ENCODE results near the gene SECISBP2L. TPM values are rescaled to one million over a fixed set of nuclear protein-coding genes. Genes with fewer than 3 reads are reported as not detected.
"Not testable (repeated sequence)": the region's sequence is repeated elsewhere in the genome, so short reads cannot be mapped to it uniquely, and the experiment has no call there.

The SECISBP2L gene
- total RNA-seq, 1 donor from 2014 or later, result 58.9 TPM

GRCh38 chr15:48975472-48976419 lies 70.5 kb downstream of the SECISBP2L start:
- Mint-ChIP-seq H3K4me3 (peak overlapping the region; percentile 67), H3K27me3 (ENCODE audit: low read depth) (no peaks in the 10 kb centered on the region), H3K36me3 (no peaks in the 10 kb centered on the region), H3K27ac (peak overlapping the region; percentile 53), H3K9me3 (peaks cover under 1% of the 10 kb centered on the region), H3K4me1 (peaks cover 21% of the 10 kb centered on the region)
- peak; percentile 87 for TF ChIP-seq CTCF (IDR thresholded peaks at IDR 0.05; ENCODE audit: unreplicated experiment)
- DNase-seq (ENCODE audit: low spot score in 2 of 2, unreplicated experiment in 2 of 2), result peak; percentile 72 to 88

- DNase-seq (ENCODE audit: low spot score in 2 of 2, unreplicated experiment in 2 of 2), result no peak
- no peak overlapping the region for H3K27ac Mint-ChIP-seq
- H3K4me1 Mint-ChIP-seq, result peaks cover 21% of the 10 kb centered on the region
- peak overlapping the region; percentile 67 for H3K4me3 Mint-ChIP-seq
- peaks cover 3% of the 10 kb centered on the region for H3K27me3 Mint-ChIP-seq (ENCODE audit: low read depth)
- H3K9me3 Mint-ChIP-seq, result peaks cover 7% of the 10 kb centered on the region
- H3K36me3 Mint-ChIP-seq, result no peaks in the 10 kb centered on the region
- no peak for TF ChIP-seq CTCF (IDR thresholded peaks at IDR 0.05; ENCODE audit: unreplicated experiment)
Measured at GRCh38 chr15:48974882-48975281, 71.4 kb downstream of the SECISBP2L start.

- no peak overlapping the region for H3K27ac Mint-ChIP-seq
- peaks cover 10% of the 10 kb centered on the region for H3K4me1 Mint-ChIP-seq
- peaks cover 3% of the 10 kb centered on the region for H3K27me3 Mint-ChIP-seq (ENCODE audit: low read depth)
- no peak overlapping the region for H3K4me3 Mint-ChIP-seq
- no peak for TF ChIP-seq CTCF (IDR thresholded peaks at IDR 0.05; ENCODE audit: unreplicated experiment)
- H3K36me3 Mint-ChIP-seq, result no peaks in the 10 kb centered on the region
- H3K9me3 Mint-ChIP-seq, result peaks cover 7% of the 10 kb centered on the region
- DNase-seq (ENCODE audit: low spot score in 2 of 2, unreplicated experiment in 2 of 2), result no peak
Measured at GRCh38 chr15:48972750-48973503, 73.3 kb downstream of the SECISBP2L start.

GRCh38 chr15:48970926-48971325 lies 75.3 kb downstream of the SECISBP2L start:
- not testable (repeated sequence) for H3K4me3 Mint-ChIP-seq, H3K36me3 Mint-ChIP-seq
- peaks cover 10% of the 10 kb centered on the region for H3K4me1 Mint-ChIP-seq

GRCh38 chr15:48968066-48968465 lies 78.2 kb downstream of the SECISBP2L start:
- peaks cover 16% of the 10 kb centered on the region for H3K27me3 Mint-ChIP-seq (ENCODE audit: low read depth)
- H3K36me3 Mint-ChIP-seq, result no peaks in the 10 kb centered on the region
- H3K4me1 Mint-ChIP-seq, result peaks cover 14% of the 10 kb centered on the region
- H3K9me3 Mint-ChIP-seq, result peaks cover 7% of the 10 kb centered on the region
- H3K27ac Mint-ChIP-seq, result no peak overlapping the region
- DNase-seq (ENCODE audit: low spot score in 2 of 2, unreplicated experiment in 2 of 2), result no peak
- H3K4me3 Mint-ChIP-seq, result no peak overlapping the region
- no peak for TF ChIP-seq CTCF (IDR thresholded peaks at IDR 0.05; ENCODE audit: unreplicated experiment)

More at GRCh38 chr15:48970926-48971325, 75.3 kb downstream of the SECISBP2L start:
- not testable (repeated sequence) for H3K9me3 Mint-ChIP-seq; H3K27ac Mint-ChIP-seq; H3K27me3 Mint-ChIP-seq (ENCODE audit: low read depth); DNase-seq (ENCODE audit: low spot score in 2 of 2, unreplicated experiment in 2 of 2)

GRCh38 chr15:48967336-48967735 lies 78.9 kb downstream of the SECISBP2L start:
- no peak for TF ChIP-seq CTCF (IDR thresholded peaks at IDR 0.05; ENCODE audit: unreplicated experiment)
- no peaks in the 10 kb centered on the region for H3K36me3 Mint-ChIP-seq
- H3K27ac Mint-ChIP-seq, result no peak overlapping the region
- peaks cover 22% of the 10 kb centered on the region for H3K27me3 Mint-ChIP-seq (ENCODE audit: low read depth)
- DNase-seq (ENCODE audit: low spot score in 2 of 2, unreplicated experiment in 2 of 2), result no peak
- H3K4me3 Mint-ChIP-seq, result no peak overlapping the region
- H3K4me1 Mint-ChIP-seq, result peaks cover 14% of the 10 kb centered on the region
- H3K9me3 Mint-ChIP-seq, result peaks cover 7% of the 10 kb centered on the region

Data from mesothelial cell of epicardium (in vitro differentiated cells).